Bladder microvascular endothelial cell (primary cell): ENCODE results near the gene MED31. TPM values are rescaled to one million over a fixed set of nuclear protein-coding genes. Genes with fewer than 3 reads are reported as not detected.

Source experiments
- total RNA-seq: library from RNA; depleted of rRNA; stranded (reverse); fragments of >200 nt; gene quantifications from 2 replicates; pipeline ENCODE4 v1.2.3, GENCODE V29; 2014

MED31 gene
- 7.8 and 10.6 TPM in 2 replicates for total RNA-seq

GRCh38 chr17:6651354-6651918 lies at the start of gene MED31, which contains the start of gene C17orf100:
Gene MED31, minus strand, starts transcription at chr17:6651605. Its CDS starts 77 bp downstream, at chr17:6651528.
Gene C17orf100, plus strand, starts transcription at chr17:6651762. Its CDS starts 152 bp downstream, at chr17:6651914.

GRCh38 chr17:6640536-6641246 lies 10.7 kb downstream of the MED31 start, which contains the start of the genes KIAA0753 and TXNDC17:
Gene KIAA0753, minus strand, starts transcription at chr17:6640711. Its CDS starts 5,608 bp downstream, at chr17:6635103.
Gene TXNDC17, plus strand, starts transcription at chr17:6641060. Its CDS starts 23 bp downstream, at chr17:6641083.

Other genes starting within 250 kb of the MED31 start
- not detected in 2 replicates for gene AIPL1, start 216.5 kb downstream of the MED31 start, total RNA-seq
- 16.3 and 32.2 TPM in 2 replicates for gene PIMREG, start 207.2 kb downstream of the MED31 start, total RNA-seq
- gene PITPNM3, start 95.0 kb downstream of the MED31 start, total RNA-seq: 0.13 and 0.16 TPM in 2 replicates
- gene KIAA0753, start 10.9 kb downstream of the MED31 start, total RNA-seq: 8.9 and 11.8 TPM in 2 replicates
- gene TXNDC17, start 10.5 kb downstream of the MED31 start, total RNA-seq: 47.5 and 77.1 TPM in 2 replicates
- gene C17orf100, start 157 bp upstream of the MED31 start, total RNA-seq: 0.16 and 0.31 TPM in 2 replicates
- gene SLC13A5, start 61.8 kb upstream of the MED31 start, total RNA-seq: 0.19 TPM in 1 of 2 replicates, not detected in the other
- 21.0 and 33.1 TPM in 2 replicates for gene XAF1, start 104.4 kb upstream of the MED31 start, total RNA-seq
- gene FBXO39, start 124.6 kb upstream of the MED31 start, total RNA-seq: under 0.01 and 7.1 TPM in 2 replicates
- gene TEKT1, start 180.1 kb upstream of the MED31 start, total RNA-seq: not detected in 2 replicates